ENCODE results near the gene KCNJ4. TPM values are rescaled to one million over a fixed set of nuclear protein-coding genes. Genes with fewer than 3 reads are reported as not detected.

KCNJ4 gene
- polyA plus RNA-seq, 4 donors: 0.06 to 2.1 TPM; not detected in 2

- H3K27ac ChIP-seq (ENCODE audit: low read depth in 1 of 3, low read length in 2 of 3): no peak overlapping the region
- H3K4me3 ChIP-seq (ENCODE audit: low read depth in 1 of 3, low read length in 3 of 3): no peak overlapping the region
- no peaks in the 10 kb centered on the region for H3K36me3 ChIP-seq (ENCODE audit: control insufficient read depth in 3 of 3, insufficient read depth in 2 of 3, low read depth in 1 of 3, low read length in 3 of 3)
- H3K9me3 ChIP-seq (ENCODE audit: control insufficient read depth in 2 of 2, insufficient read depth in 1 of 2, low read depth in 1 of 2, low read length in 1 of 2): no peaks in the 10 kb centered on the region
- WGBS, 3 donors: 45 to 63% (median 59%) methylated on average over 9 of the region's 9 CpGs
- H3K4me1 ChIP-seq (ENCODE audit: control insufficient read depth in 3 of 3, insufficient read depth in 2 of 3, low read depth in 1 of 3, low read length in 2 of 3): no peaks in the 10 kb centered on the region
- peaks cover 0 to 79% (median 0%) of the 10 kb centered on the region in 3 donors for H3K27me3 ChIP-seq (ENCODE audit: control insufficient read depth in 3 of 3, insufficient read depth in 3 of 3, low read length in 3 of 3)
- DNase-seq (no peak), FAIRE-seq (no peak)
Observed at GRCh38 chr22:38446018-38446601, 8.9 kb downstream of the KCNJ4 start.

- Histone ChIP-seq H3K36me3 (ENCODE audit: control insufficient read depth in 3 of 3, insufficient read depth in 2 of 3, low read depth in 1 of 3, low read length in 3 of 3) (no peaks in the 10 kb centered on the region), H3K27ac (ENCODE audit: low read depth in 1 of 3, low read length in 2 of 3) (no peak overlapping the region), H3K4me1 (ENCODE audit: control insufficient read depth in 3 of 3, insufficient read depth in 2 of 3, low read depth in 1 of 3, low read length in 2 of 3) (no peaks in the 10 kb centered on the region), H3K27me3 (ENCODE audit: control insufficient read depth in 3 of 3, insufficient read depth in 3 of 3, low read length in 3 of 3) (peaks cover 0 to 69% (median 2%) of the 10 kb centered on the region in 3 donors), H3K4me3 (ENCODE audit: low read depth in 1 of 3, low read length in 3 of 3) (no peak overlapping the region), H3K9me3 (ENCODE audit: control insufficient read depth in 2 of 2, insufficient read depth in 1 of 2, low read depth in 1 of 2, low read length in 1 of 2) (no peaks in the 10 kb centered on the region)
- FAIRE-seq: no peak
- DNase-seq: no peak
- WGBS, 3 donors: 81 to 89% (median 84%) methylated on average over 10 of the region's 10 CpGs
Observed at GRCh38 chr22:38444783-38445182, 10.2 kb downstream of the KCNJ4 start.

GRCh38 chr22:38443628-38444521 lies 11.1 kb downstream of the KCNJ4 start:
- Histone ChIP-seq H3K4me1 (ENCODE audit: control insufficient read depth in 3 of 3, insufficient read depth in 2 of 3, low read depth in 1 of 3, low read length in 2 of 3) (no peaks in the 10 kb centered on the region), H3K27ac (ENCODE audit: low read depth in 1 of 3, low read length in 2 of 3) (no peak overlapping the region), H3K27me3 (ENCODE audit: control insufficient read depth in 3 of 3, insufficient read depth in 3 of 3, low read length in 3 of 3) (peaks cover 0 to 60% (median 2%) of the 10 kb centered on the region in 3 donors), H3K9me3 (ENCODE audit: control insufficient read depth in 2 of 2, insufficient read depth in 1 of 2, low read depth in 1 of 2, low read length in 1 of 2) (no peaks in the 10 kb centered on the region), H3K4me3 (ENCODE audit: low read depth in 1 of 3, low read length in 3 of 3) (no peak overlapping the region), H3K36me3 (ENCODE audit: control insufficient read depth in 3 of 3, insufficient read depth in 2 of 3, low read depth in 1 of 3, low read length in 3 of 3) (no peaks in the 10 kb centered on the region)
- 35 to 57% (median 39%) methylated on average over 16 to 21 of the region's 21 CpGs for WGBS, 3 donors
- no peak for DNase-seq
- FAIRE-seq: no peak

- Histone ChIP-seq H3K27ac (ENCODE audit: low read depth in 1 of 3, low read length in 2 of 3) (no peak overlapping the region), H3K36me3 (ENCODE audit: control insufficient read depth in 3 of 3, insufficient read depth in 2 of 3, low read depth in 1 of 3, low read length in 3 of 3) (no peaks in the 10 kb centered on the region), H3K9me3 (ENCODE audit: control insufficient read depth in 2 of 2, insufficient read depth in 1 of 2, low read depth in 1 of 2, low read length in 1 of 2) (no peaks in the 10 kb centered on the region), H3K27me3 (ENCODE audit: control insufficient read depth in 3 of 3, insufficient read depth in 3 of 3, low read length in 3 of 3) (peaks cover 0 to 53% (median 2%) of the 10 kb centered on the region in 3 donors), H3K4me3 (ENCODE audit: low read depth in 1 of 3, low read length in 3 of 3) (no peak overlapping the region), H3K4me1 (ENCODE audit: control insufficient read depth in 3 of 3, insufficient read depth in 2 of 3, low read depth in 1 of 3, low read length in 2 of 3) (no peaks in the 10 kb centered on the region)
- DNase-seq: no peak
- 57 to 63% (median 57%) methylated on average over 13 of the region's 13 CpGs for WGBS, 3 donors
- FAIRE-seq: no peak
Observed at GRCh38 chr22:38442967-38443627, 11.9 kb downstream of the KCNJ4 start.

- peaks cover 0 to 48% (median 2%) of the 10 kb centered on the region in 3 donors for H3K27me3 ChIP-seq (ENCODE audit: control insufficient read depth in 3 of 3, insufficient read depth in 3 of 3, low read length in 3 of 3)
- no peaks in the 10 kb centered on the region for H3K36me3 ChIP-seq (ENCODE audit: control insufficient read depth in 3 of 3, insufficient read depth in 2 of 3, low read depth in 1 of 3, low read length in 3 of 3)
- no peak overlapping the region for H3K4me3 ChIP-seq (ENCODE audit: low read depth in 1 of 3, low read length in 3 of 3)
- H3K4me1 ChIP-seq (ENCODE audit: control insufficient read depth in 3 of 3, insufficient read depth in 2 of 3, low read depth in 1 of 3, low read length in 2 of 3): no peaks in the 10 kb centered on the region
- DNase-seq (no peak), FAIRE-seq (no peak)
- WGBS, 3 donors: 70 to 74% (median 70%) methylated on average over 16 of the region's 16 CpGs
- H3K9me3 ChIP-seq (ENCODE audit: control insufficient read depth in 2 of 2, insufficient read depth in 1 of 2, low read depth in 1 of 2, low read length in 1 of 2): no peaks in the 10 kb centered on the region
- no peak overlapping the region for H3K27ac ChIP-seq (ENCODE audit: low read depth in 1 of 3, low read length in 2 of 3)
Observed at GRCh38 chr22:38441620-38442287, 13.2 kb downstream of the KCNJ4 start.

- no peaks in the 10 kb centered on the region for H3K9me3 ChIP-seq (ENCODE audit: control insufficient read depth in 2 of 2, insufficient read depth in 1 of 2, low read depth in 1 of 2, low read length in 1 of 2)
- 71 to 78% (median 72%) methylated on average over 14 of the region's 14 CpGs for WGBS, 3 donors
- no peak for FAIRE-seq
- H3K4me3 ChIP-seq (ENCODE audit: low read depth in 1 of 3, low read length in 3 of 3): no peak overlapping the region
- H3K36me3 ChIP-seq (ENCODE audit: control insufficient read depth in 3 of 3, insufficient read depth in 2 of 3, low read depth in 1 of 3, low read length in 3 of 3): no peaks in the 10 kb centered on the region
- H3K4me1 ChIP-seq (ENCODE audit: control insufficient read depth in 3 of 3, insufficient read depth in 2 of 3, low read depth in 1 of 3, low read length in 2 of 3): no peaks in the 10 kb centered on the region
- H3K27ac ChIP-seq (ENCODE audit: low read depth in 1 of 3, low read length in 2 of 3): no peak overlapping the region
- peaks cover 0 to 42% (median 2%) of the 10 kb centered on the region in 3 donors for H3K27me3 ChIP-seq (ENCODE audit: control insufficient read depth in 3 of 3, insufficient read depth in 3 of 3, low read length in 3 of 3)
- DNase-seq: no peak
Observed at GRCh38 chr22:38440747-38441350, 14.2 kb downstream of the KCNJ4 start.

- Histone ChIP-seq H3K4me1 (ENCODE audit: control insufficient read depth in 3 of 3, insufficient read depth in 2 of 3, low read depth in 1 of 3, low read length in 2 of 3) (no peaks in the 10 kb centered on the region), H3K9me3 (ENCODE audit: control insufficient read depth in 2 of 2, insufficient read depth in 1 of 2, low read depth in 1 of 2, low read length in 1 of 2) (no peaks in the 10 kb centered on the region), H3K27ac (ENCODE audit: low read depth in 1 of 3, low read length in 2 of 3) (no peak overlapping the region), H3K27me3 (ENCODE audit: control insufficient read depth in 3 of 3, insufficient read depth in 3 of 3, low read length in 3 of 3) (peaks cover 0 to 9% (median 2%) of the 10 kb centered on the region in 3 donors), H3K4me3 (ENCODE audit: low read depth in 1 of 3, low read length in 3 of 3) (no peak overlapping the region), H3K36me3 (ENCODE audit: control insufficient read depth in 3 of 3, insufficient read depth in 2 of 3, low read depth in 1 of 3, low read length in 3 of 3) (no peaks in the 10 kb centered on the region)
- FAIRE-seq (no peak), DNase-seq (no peak)
- WGBS, 3 donors: 91 to 96% (median 93%) methylated on average over 9 of the region's 9 CpGs
Observed at GRCh38 chr22:38437416-38437815, 17.6 kb downstream of the KCNJ4 start.

Data from small intestine (tissue), 7 donors.